ENCODE data around the gene TPSG1.

The TPSG1 gene

GRCh38 chr16:1173788-1174451, 51.1 kb downstream of the TPSG1 start:
- no peaks in the 10 kb centered on the region for H3K9me3 ChIP-seq (ENCODE audit: control insufficient read depth in 2 of 2, low read length in 2 of 2)
- peaks cover 77% of the 10 kb centered on the region for H3K4me1 ChIP-seq (ENCODE audit: control insufficient read depth, insufficient read depth, low read length)
- no peak overlapping the region for H3K9ac ChIP-seq (ENCODE audit: low read length in 2 of 2)
- no peaks in the 10 kb centered on the region for H3K36me3 ChIP-seq (ENCODE audit: control insufficient read depth in 2 of 2, insufficient read depth in 2 of 2, low read length in 2 of 2)
- H3K27ac ChIP-seq (ENCODE audit: low read length), result peak overlapping the region; percentile 91
- H3K27me3 ChIP-seq (ENCODE audit: control insufficient read depth in 1 of 2, insufficient read depth in 2 of 2, low read length in 2 of 2), result no peaks in the 10 kb centered on the region
- no peak overlapping the region for H3K4me3 ChIP-seq (ENCODE audit: low read length in 2 of 2)

GRCh38 chr16:1172651-1173050, 52.4 kb downstream of the TPSG1 start:
- no peaks in the 10 kb centered on the region for H3K9me3 ChIP-seq (ENCODE audit: control insufficient read depth in 2 of 2, low read length in 2 of 2)
- H3K27ac ChIP-seq (ENCODE audit: low read length), result peak overlapping the region; percentile 91
- no peaks in the 10 kb centered on the region for H3K27me3 ChIP-seq (ENCODE audit: control insufficient read depth in 1 of 2, insufficient read depth in 2 of 2, low read length in 2 of 2)
- H3K4me3 ChIP-seq (ENCODE audit: low read length in 2 of 2), result no peak overlapping the region
- H3K4me1 ChIP-seq (ENCODE audit: control insufficient read depth, insufficient read depth, low read length), result peaks cover 84% of the 10 kb centered on the region
- H3K9ac ChIP-seq (ENCODE audit: low read length in 2 of 2), result no peak overlapping the region
- no peaks in the 10 kb centered on the region for H3K36me3 ChIP-seq (ENCODE audit: control insufficient read depth in 2 of 2, insufficient read depth in 2 of 2, low read length in 2 of 2)

- Histone ChIP-seq H3K27me3 (ENCODE audit: control insufficient read depth in 1 of 2, insufficient read depth in 2 of 2, low read length in 2 of 2) (no peaks in the 10 kb centered on the region), H3K9me3 (ENCODE audit: control insufficient read depth in 2 of 2, low read length in 2 of 2) (no peaks in the 10 kb centered on the region), H3K36me3 (ENCODE audit: control insufficient read depth in 2 of 2, insufficient read depth in 2 of 2, low read length in 2 of 2) (no peaks in the 10 kb centered on the region), H3K4me1 (ENCODE audit: control insufficient read depth, insufficient read depth, low read length) (peaks cover 86% of the 10 kb centered on the region), H3K4me3 (ENCODE audit: low read length in 2 of 2) (peak overlapping the region in 1 of 2 donors; percentile 44), H3K27ac (ENCODE audit: low read length) (peak overlapping the region; percentile 91), H3K9ac (ENCODE audit: low read length in 2 of 2) (no peak overlapping the region)
These were observed 53.1 kb downstream of the TPSG1 start for GRCh38 chr16:1171854-1172428.

Measured in stomach smooth muscle (tissue), 2 donors.